ENCODE results near the gene FGA. TPM values are rescaled to one million over a fixed set of nuclear protein-coding genes. Genes with fewer than 3 reads are reported as not detected.

FGA gene
- total and polyA plus RNA-seq, 2 of the 8 experiments (the other 6 are each of a cell fraction or from before 2014, with no cell fraction given) = not detected

DNA sequence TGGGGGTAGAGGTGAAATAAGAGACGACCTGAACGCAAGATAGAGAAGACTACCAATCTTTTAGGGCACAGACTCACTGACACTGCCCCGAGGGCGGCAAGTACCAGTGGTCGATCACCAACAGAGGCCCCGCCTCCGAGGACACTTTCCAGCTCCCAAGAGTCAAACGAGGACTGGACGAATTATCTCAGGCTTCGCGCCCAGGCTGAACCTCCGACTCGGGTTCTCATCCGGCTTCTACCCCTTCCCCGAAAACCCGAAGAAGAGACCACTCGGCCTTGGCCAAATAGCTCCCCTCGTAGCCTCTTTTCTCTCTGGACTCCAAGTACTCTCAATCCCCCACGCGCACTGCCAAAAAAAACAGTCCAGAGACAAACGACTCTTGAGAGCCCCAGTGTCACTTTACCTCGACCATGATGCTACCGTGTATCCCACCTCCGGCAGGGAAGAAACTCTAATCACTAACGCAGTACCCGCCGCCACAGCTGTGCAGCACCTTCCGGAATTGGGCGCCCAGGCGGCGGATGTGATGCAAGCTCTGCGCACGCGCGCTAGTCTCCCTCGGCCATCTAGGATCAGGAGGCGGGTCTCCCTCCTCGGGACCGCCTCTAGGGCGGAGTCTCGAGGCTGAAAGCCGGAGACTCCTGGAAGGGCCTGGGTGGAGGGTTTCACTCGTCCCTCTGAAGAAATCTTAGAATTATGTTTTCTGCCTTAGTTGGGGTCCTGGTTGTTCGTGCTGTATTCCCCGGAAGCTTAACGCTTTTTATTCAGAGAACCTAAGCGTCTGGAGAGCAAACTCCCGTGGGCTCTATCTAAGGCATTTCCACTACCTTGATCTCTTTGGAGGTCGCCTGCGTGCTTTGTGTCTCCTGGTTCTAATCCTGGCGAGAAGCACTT, 40.4 kb downstream of the FGA start, which contains the start of gene PLRG1 (continued):
- peak in 1 of 2 experiments; percentile 82; a peak in 2 of 4 replicates for TF ChIP-seq HDAC2 (IDR thresholded peaks at IDR 0.05; ENCODE audit: borderline replicate concordance in 1 of 2, low read depth in 2 of 2, low read length in 2 of 2)
- TF ChIP-seq RAD21 (IDR thresholded peaks at IDR 0.05 in 1 of 2, conservative IDR thresholded peaks at IDR 0.05 in 1 of 2; ENCODE audit: low read depth in 2 of 2, low read length in 2 of 2) = no peak
- TF ChIP-seq EZH2 (IDR thresholded peaks at IDR 0.05; ENCODE audit: low read depth, low read length, severe bottlenecking) = no peak
- TF ChIP-seq CREB1 (IDR thresholded peaks at IDR 0.05) = peak; percentile 36; the same call in 1 of the 2 replicates
- TF ChIP-seq CBX5 (IDR thresholded peaks at IDR 0.05; ENCODE audit: low read depth, low read length) = no peak
- TF ChIP-seq ZNF274 (IDR thresholded peaks at IDR 0.05; ENCODE audit: borderline replicate concordance, extremely low read depth, low read length) = no peak
- peak; percentile 73; the same call in 1 of the 2 replicates for TF ChIP-seq TBP (IDR thresholded peaks at IDR 0.05; ENCODE audit: low read depth, low read length)
- TF ChIP-seq SUZ12 (IDR thresholded peaks at IDR 0.05; ENCODE audit: low read length) = no peak
- TF ChIP-seq, protein P1, sequence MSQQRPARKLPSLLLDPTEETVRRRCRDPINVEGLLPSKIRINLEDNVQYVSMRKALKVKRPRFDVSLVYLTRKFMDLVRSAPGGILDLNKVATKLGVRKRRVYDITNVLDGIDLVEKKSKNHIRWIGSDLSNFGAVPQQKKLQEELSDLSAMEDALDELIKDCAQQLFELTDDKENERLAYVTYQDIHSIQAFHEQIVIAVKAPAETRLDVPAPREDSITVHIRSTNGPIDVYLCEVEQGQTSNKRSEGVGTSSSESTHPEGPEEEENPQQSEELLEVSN (IDR thresholded peaks at IDR 0.05) = no peak
- TF ChIP-seq GABPA (IDR thresholded peaks at IDR 0.05; ENCODE audit: borderline replicate concordance, insufficient read depth, low read length) = peak; percentile 84; the same call in 1 of the 2 replicates
- TF ChIP-seq YY1 (IDR thresholded peaks at IDR 0.05; ENCODE audit: low read depth, low read length) = no peak; the same call in 1 of the 2 replicates
- TF ChIP-seq, protein P2, sequence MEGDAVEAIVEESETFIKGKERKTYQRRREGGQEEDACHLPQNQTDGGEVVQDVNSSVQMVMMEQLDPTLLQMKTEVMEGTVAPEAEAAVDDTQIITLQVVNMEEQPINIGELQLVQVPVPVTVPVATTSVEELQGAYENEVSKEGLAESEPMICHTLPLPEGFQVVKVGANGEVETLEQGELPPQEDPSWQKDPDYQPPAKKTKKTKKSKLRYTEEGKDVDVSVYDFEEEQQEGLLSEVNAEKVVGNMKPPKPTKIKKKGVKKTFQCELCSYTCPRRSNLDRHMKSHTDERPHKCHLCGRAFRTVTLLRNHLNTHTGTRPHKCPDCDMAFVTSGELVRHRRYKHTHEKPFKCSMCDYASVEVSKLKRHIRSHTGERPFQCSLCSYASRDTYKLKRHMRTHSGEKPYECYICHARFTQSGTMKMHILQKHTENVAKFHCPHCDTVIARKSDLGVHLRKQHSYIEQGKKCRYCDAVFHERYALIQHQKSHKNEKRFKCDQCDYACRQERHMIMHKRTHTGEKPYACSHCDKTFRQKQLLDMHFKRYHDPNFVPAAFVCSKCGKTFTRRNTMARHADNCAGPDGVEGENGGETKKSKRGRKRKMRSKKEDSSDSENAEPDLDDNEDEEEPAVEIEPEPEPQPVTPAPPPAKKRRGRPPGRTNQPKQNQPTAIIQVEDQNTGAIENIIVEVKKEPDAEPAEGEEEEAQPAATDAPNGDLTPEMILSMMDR (IDR thresholded peaks at IDR 0.05; ENCODE audit: control extremely low read depth in 1 of 3, insufficient read depth in 1 of 3, low read depth in 1 of 3, low read length in 3 of 3) = no peak
- TF ChIP-seq KDM1A (IDR thresholded peaks at IDR 0.05; ENCODE audit: borderline replicate concordance, low read length) = no peak
- TF ChIP-seq EP300 (IDR thresholded peaks at IDR 0.05; ENCODE audit: borderline replicate concordance in 1 of 2, low read depth in 2 of 2, low read length in 2 of 2) = no peak
- no peak for TF ChIP-seq RXRA (IDR thresholded peaks at IDR 0.05; ENCODE audit: insufficient read depth, low read depth, low read length)
- TF ChIP-seq SAP30 (IDR thresholded peaks at IDR 0.05; ENCODE audit: insufficient read depth, insufficient replicate concordance, low read length) = peak; percentile 44
- TF ChIP-seq ASH2L (IDR thresholded peaks at IDR 0.05; ENCODE audit: low read length) = peak; percentile 82
- TF ChIP-seq POU5F1 (IDR thresholded peaks at IDR 0.05; ENCODE audit: low read depth, low read length) = no peak

Data from H1 (cell line).